RWPE2 (cell line): Measurements from ENCODE around the gene ARHGEF2.
A peak's percentile ranks its signal among the peaks of the same experiment; 100 is the strongest.

Experiments used
- ATAC-seq: fragments of 200-7000 bp; cut with Tn5 transposase; 3 replicates; pipeline ENCODE4 v1.9.1; 2021; ENCODE audit warnings: low read depth
- DNase-seq: peaks from one replicate; pipeline ENCODE4 v3.0.0-alpha.2; 2020; ENCODE audit warnings: low spot score
- H3K27ac ChIP-seq: fragments of 450-650 bp; 2 replicates; pipeline ENCODE4 v1.5.1; 2017; ENCODE audit warnings: mild to moderate bottlenecking; ENCODE audit not compliant: poor library complexity, severe bottlenecking
- H3K27me3 ChIP-seq: fragments of 250-450 bp; sonication (Bioruptor Pico); 2 replicates; pipeline ENCODE4 v1.5.1; 2021; ENCODE audit warnings: mild to moderate bottlenecking, moderate library complexity; ENCODE audit not compliant: insufficient read depth, poor library complexity, severe bottlenecking
- H3K36me3 ChIP-seq: fragments of 250-450 bp; sonication (Bioruptor Pico); 2 replicates; pipeline ENCODE4 v1.5.1; 2020; ENCODE audit warnings: low read depth, mild to moderate bottlenecking, moderate library complexity
- H3K4me1 ChIP-seq: fragments of 250-450 bp; sonication (Bioruptor Pico); 2 replicates; pipeline ENCODE4 v1.5.1; 2021; ENCODE audit warnings: mild to moderate bottlenecking, moderate library complexity; ENCODE audit not compliant: insufficient read depth, poor library complexity, severe bottlenecking
- H3K4me3 ChIP-seq: fragments of 250-450 bp; sonication (Bioruptor Pico); 2 replicates; pipeline ENCODE4 v1.5.1; 2021; ENCODE audit warnings: mild to moderate bottlenecking, moderate library complexity; ENCODE audit not compliant: severe bottlenecking
- H3K9me3 ChIP-seq: fragments of 250-450 bp; sonication (Bioruptor Pico); 2 replicates; pipeline ENCODE4 v1.5.1; 2021; ENCODE audit warnings: mild to moderate bottlenecking, moderate library complexity; ENCODE audit not compliant: severe bottlenecking
- CTCF ChIP-seq: fragments of 450-650 bp; IDR thresholded peaks from one replicate; pipeline ENCODE4 v1.5.1; 2017; ENCODE audit warnings: mild to moderate bottlenecking, moderate library complexity; ENCODE audit not compliant: poor library complexity, severe bottlenecking

ARHGEF2 gene

DNA sequence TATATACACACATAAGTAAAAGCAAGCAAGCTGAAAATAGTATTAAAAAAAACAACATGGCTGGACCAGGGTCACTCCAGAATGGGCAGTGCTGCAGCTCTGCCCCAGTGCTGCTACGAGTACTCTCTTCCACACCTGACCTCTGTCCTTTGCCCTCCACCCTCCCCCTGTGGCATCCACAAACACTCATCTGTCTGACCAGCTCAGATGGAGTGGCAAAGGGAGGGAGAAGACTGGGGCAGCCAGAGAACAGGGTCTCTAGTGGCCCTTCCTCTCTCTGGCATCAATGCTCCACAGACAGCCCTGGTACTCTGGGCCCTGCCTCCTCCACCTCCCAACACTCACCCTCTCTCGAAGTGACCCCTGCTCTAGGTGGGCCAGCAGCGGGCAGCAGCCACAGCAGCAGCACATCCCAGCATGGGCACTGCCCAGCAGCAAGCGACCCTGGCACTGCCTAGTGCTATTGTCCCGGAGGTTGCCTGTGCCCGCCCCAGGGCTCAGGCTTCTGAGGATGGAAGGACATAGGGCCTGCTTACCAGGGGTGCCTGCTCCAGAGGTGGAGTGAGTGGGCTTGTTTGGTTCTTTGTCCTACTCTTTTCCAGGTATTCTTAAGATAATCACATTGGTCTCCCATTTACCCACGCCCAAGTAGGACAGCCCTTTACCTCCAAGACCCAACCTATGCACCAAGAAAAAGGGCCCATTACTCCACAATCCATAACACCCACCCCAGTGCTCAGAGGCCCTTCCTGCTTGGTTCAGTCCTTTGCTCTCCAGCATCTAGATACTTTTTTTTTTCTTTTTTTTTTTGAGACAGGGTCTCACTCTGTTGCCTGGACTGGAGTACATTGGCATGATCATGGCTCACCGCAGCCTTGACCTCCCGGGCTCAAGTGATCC is 6.2 kb downstream of the ARHGEF2 start:
- Histone ChIP-seq H3K9me3 (no peaks in the 10 kb centered on the region), H3K27me3 (no peaks in the 10 kb centered on the region), H3K27ac (peak overlapping the region; percentile 12), H3K36me3 (peaks cover 82% of the 10 kb centered on the region), H3K4me3 (no peak overlapping the region), H3K4me1 (peaks cover 27% of the 10 kb centered on the region)
- no peak for TF ChIP-seq CTCF
- DNase-seq (no peak), ATAC-seq (no peak)

DNA sequence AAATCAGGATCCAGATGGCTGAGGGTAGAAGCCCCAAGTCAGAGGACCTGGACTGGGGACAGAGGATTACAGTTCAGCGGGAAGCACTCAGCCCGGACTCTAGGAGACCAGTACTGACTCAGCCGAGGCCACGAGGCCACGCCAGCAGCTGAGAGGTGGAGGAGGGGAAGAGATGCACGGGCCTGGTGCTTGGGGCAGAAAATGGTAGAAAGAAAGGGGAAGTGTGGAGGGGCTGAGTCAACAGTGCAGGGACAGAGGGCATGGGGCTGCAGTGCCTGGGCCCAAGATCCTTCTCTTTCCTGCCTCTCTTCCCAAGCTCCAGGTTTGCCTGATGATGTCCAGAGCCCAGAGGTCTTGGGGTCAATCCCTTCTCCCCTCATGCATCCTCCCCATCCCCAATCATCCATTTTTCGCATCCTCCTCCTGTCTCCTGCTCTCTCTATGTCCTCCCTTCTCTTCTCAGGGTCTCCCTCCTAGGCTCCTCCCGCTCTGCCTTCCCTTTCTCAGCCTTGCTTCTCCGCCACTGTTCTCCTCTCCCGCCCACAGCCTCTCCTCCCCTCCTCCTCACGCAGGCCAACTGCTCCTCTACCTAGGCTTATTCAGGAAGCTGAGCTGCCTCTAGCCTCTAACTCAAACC is 7.7 kb downstream of the ARHGEF2 start:
- ATAC-seq (peak; percentile 74), DNase-seq (no peak)
- peak overlapping the region; percentile 49 for H3K27ac ChIP-seq
- H3K36me3 ChIP-seq, result peaks cover 96% of the 10 kb centered on the region
- no peaks in the 10 kb centered on the region for H3K9me3 ChIP-seq
- H3K4me1 ChIP-seq, result peaks cover 25% of the 10 kb centered on the region
- H3K4me3 ChIP-seq, result no peak overlapping the region
- H3K27me3 ChIP-seq, result no peaks in the 10 kb centered on the region
- no peak for TF ChIP-seq CTCF

DNA sequence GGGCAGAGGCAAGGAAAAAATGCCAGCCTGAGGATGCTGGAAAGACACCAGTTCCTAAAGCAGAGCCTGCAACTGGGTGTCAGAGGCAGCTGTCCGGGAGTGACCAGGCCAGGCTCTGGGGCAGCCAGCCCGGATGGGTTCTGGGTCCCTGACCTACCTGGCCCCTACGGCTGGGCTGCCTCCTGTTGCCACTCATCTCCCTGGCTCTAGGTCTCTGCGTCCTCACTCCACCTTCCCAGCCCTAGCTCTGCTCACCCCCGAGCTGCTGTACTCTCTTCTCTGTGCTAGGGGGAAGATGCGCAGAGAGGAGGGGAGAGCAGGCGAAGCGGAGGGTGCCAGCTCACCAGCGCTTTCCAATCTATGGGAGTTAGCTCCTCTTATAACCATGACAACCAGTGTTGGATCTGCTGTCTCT is 9.0 kb downstream of the ARHGEF2 start:
- Histone ChIP-seq H3K9me3 (no peaks in the 10 kb centered on the region), H3K4me1 (peaks cover 13% of the 10 kb centered on the region), H3K27ac (peak overlapping the region; percentile 49), H3K4me3 (no peak overlapping the region), H3K27me3 (no peaks in the 10 kb centered on the region), H3K36me3 (peaks cover 96% of the 10 kb centered on the region)
- DNase-seq (no peak), ATAC-seq (no peak)
- no peak for TF ChIP-seq CTCF

GRCh38 chr1:155968670-155969069 is 9.7 kb downstream of the ARHGEF2 start:
- Histone ChIP-seq H3K27me3 (no peaks in the 10 kb centered on the region), H3K36me3 (peaks cover 93% of the 10 kb centered on the region), H3K27ac (peak overlapping the region; percentile 49), H3K9me3 (no peaks in the 10 kb centered on the region), H3K4me3 (no peak overlapping the region), H3K4me1 (peaks cover 13% of the 10 kb centered on the region)
- DNase-seq, result no peak
- no peak for TF ChIP-seq CTCF
- no peak for ATAC-seq

- Histone ChIP-seq H3K36me3 (peaks cover 93% of the 10 kb centered on the region), H3K9me3 (no peaks in the 10 kb centered on the region), H3K27ac (peak overlapping the region; percentile 1), H3K4me3 (no peak overlapping the region), H3K27me3 (no peaks in the 10 kb centered on the region), H3K4me1 (peaks cover 8% of the 10 kb centered on the region)
- DNase-seq (no peak), ATAC-seq (no peak)
- TF ChIP-seq CTCF, result no peak
These were observed 10.3 kb downstream of the ARHGEF2 start for GRCh38 chr1:155968051-155968400.
